DND-41 (cell line): ENCODE measurements around the gene TNF.

Experiments
- ATAC-seq: fragments of 200-7000 bp; cut with Tn5 transposase; 3 replicates; pipeline ENCODE4 v1.9.1; 2021; ENCODE audit warnings: low read depth; ENCODE audit not compliant: insufficient read depth
- DNase-seq: peaks from one replicate; pipeline ENCODE4 v3.0.0-alpha.2; 2020
- H2AFZ ChIP-seq: 2 replicates; pipeline ENCODE4 v1.6.0; 2012; ENCODE audit warnings: low read depth, low read length
- H3K27ac ChIP-seq: 2 replicates; pipeline ENCODE4 v1.5.1; 2012; ENCODE audit warnings: low read length, inconsistent platforms
- H3K27me3 ChIP-seq: fragments of 200-600 bp; sonication (generic); 2 replicates; pipeline ENCODE4 v1.6.0; 2012; ENCODE audit warnings: low read length, mild to moderate bottlenecking, inconsistent platforms; ENCODE audit not compliant: insufficient read depth, poor library complexity
- H3K36me3 ChIP-seq: 2 replicates; pipeline ENCODE4 v1.5.1; 2012; ENCODE audit warnings: low read length, inconsistent platforms; ENCODE audit not compliant: insufficient read depth
- H3K4me1 ChIP-seq: 2 replicates; pipeline ENCODE4 v1.5.1; 2012; ENCODE audit warnings: mild to moderate bottlenecking, low read length; ENCODE audit not compliant: insufficient read depth
- H3K4me2 ChIP-seq: 2 replicates; pipeline ENCODE4 v1.6.0; 2012; ENCODE audit warnings: mild to moderate bottlenecking, moderate library complexity, low read length, inconsistent platforms; ENCODE audit not compliant: insufficient read depth
- H3K4me3 ChIP-seq, 2 experiments: fragments of 200-600 bp in 1 of 2; shearing (Covaris generic) in 1 of 2; 2 replicates each; pipeline ENCODE4 v1.5.1; 2012 to 2016; ENCODE audit warnings: inconsistent platforms in 2 of 2, low read length in 2 of 2, mild to moderate bottlenecking in 2 of 2, low read depth in 1 of 2, moderate library complexity in 1 of 2
- H3K79me2 ChIP-seq: 2 replicates; pipeline ENCODE4 v1.6.0; 2012; ENCODE audit warnings: low read length, inconsistent platforms; ENCODE audit not compliant: insufficient read depth
- H3K9ac ChIP-seq: 2 replicates; pipeline ENCODE4 v1.6.0; 2012; ENCODE audit warnings: low read depth, mild to moderate bottlenecking, inconsistent platforms, low read length, moderate library complexity
- H3K9me3 ChIP-seq: 2 replicates; pipeline ENCODE4 v1.5.1; 2012; ENCODE audit warnings: low read length, moderate library complexity, mild to moderate bottlenecking, inconsistent platforms; ENCODE audit not compliant: insufficient read depth, severe bottlenecking
- H4K20me1 ChIP-seq: 2 replicates; pipeline ENCODE4 v1.6.0; 2012; ENCODE audit warnings: low read length; ENCODE audit not compliant: insufficient read depth
- CTCF ChIP-seq: IDR thresholded peaks from 2 replicates; pipeline ENCODE4 v1.5.1; 2012; ENCODE audit warnings: borderline replicate concordance, low read length, moderate library complexity, mild to moderate bottlenecking; ENCODE audit not compliant: poor library complexity, severe bottlenecking; ENCODE audit errors: extremely low read depth
- EZH2 ChIP-seq: IDR thresholded peaks from 3 replicates; pipeline ENCODE4 v1.6.1; 2012; ENCODE audit warnings: borderline replicate concordance, low read depth, mild to moderate bottlenecking, moderate library complexity, low read length, inconsistent platforms; ENCODE audit not compliant: severe bottlenecking

TNF gene

GRCh38 chr6:31575335-31575901 is at the start of gene TNF:
Gene TNF (plus strand): TSS chr6:31575565. CDS start chr6:31575742, 177 bp downstream.
- H2AFZ ChIP-seq, result peak within 1 kb of the TSS; percentile 80

GRCh38 chr6:31525932-31526591 is 49.3 kb upstream of the TNF start:
- TF ChIP-seq CTCF, result no peak
- no peak for TF ChIP-seq EZH2
- no peaks in the 10 kb centered on the region for H3K9me3 ChIP-seq
- no peak overlapping the region for H3K27ac ChIP-seq
- H3K4me2 ChIP-seq, result no peak overlapping the region
- no peak overlapping the region for H2AFZ ChIP-seq
- DNase-seq (no peak), ATAC-seq (no peak)
- H3K9ac ChIP-seq, result no peak overlapping the region
- no peaks in the 10 kb centered on the region for H3K79me2 ChIP-seq
- no peak overlapping the region for H3K4me3 ChIP-seq
- peaks cover 16% of the 10 kb centered on the region for H3K36me3 ChIP-seq
- H4K20me1 ChIP-seq, result peaks cover 22% of the 10 kb centered on the region; the same call in 1 of the 2 replicates
- H3K4me1 ChIP-seq, result no peaks in the 10 kb centered on the region
- peaks cover 5% of the 10 kb centered on the region for H3K27me3 ChIP-seq

More at GRCh38 chr6:31575335-31575901, at the start of gene TNF:
- ATAC-seq (peak; percentile 74), DNase-seq (peak; percentile 92)
- no peaks in the 10 kb centered on the region for H4K20me1 ChIP-seq
- peak within 1 kb of the TSS; percentile 76 for H3K27ac ChIP-seq
- H3K9me3 ChIP-seq, result no peaks in the 10 kb centered on the region
- H3K4me1 ChIP-seq, result peaks cover 31% of the 10 kb centered on the region
- no peaks in the 10 kb centered on the region for H3K36me3 ChIP-seq
- no peak for TF ChIP-seq CTCF
- no peak for TF ChIP-seq EZH2
- no peaks in the 10 kb centered on the region for H3K27me3 ChIP-seq
- peak within 1 kb of the TSS; percentile 4 to 62; a peak in 3 of 4 replicates for H3K4me3 ChIP-seq
- H3K4me2 ChIP-seq, result peak within 1 kb of the TSS; percentile 66
- no peaks in the 10 kb centered on the region for H3K79me2 ChIP-seq
- peak within 1 kb of the TSS; percentile 65 for H3K9ac ChIP-seq

- H3K27ac ChIP-seq, result no peak overlapping the region
- no peaks in the 10 kb centered on the region for H3K4me1 ChIP-seq
- DNase-seq, result no peak
- peaks cover 3% of the 10 kb centered on the region; the same call in 1 of the 2 replicates for H3K79me2 ChIP-seq
- H3K9me3 ChIP-seq, result no peaks in the 10 kb centered on the region
- H3K4me2 ChIP-seq, result no peak overlapping the region
- peaks cover 42% of the 10 kb centered on the region for H4K20me1 ChIP-seq
- no peak overlapping the region for H2AFZ ChIP-seq
- H3K36me3 ChIP-seq, result peaks cover 39% of the 10 kb centered on the region
- H3K27me3 ChIP-seq, result no peaks in the 10 kb centered on the region
- TF ChIP-seq CTCF, result peak; percentile 4
- no peak for TF ChIP-seq EZH2
- peak; percentile 20 for ATAC-seq
- H3K4me3 ChIP-seq, result no peak overlapping the region
- no peak overlapping the region for H3K9ac ChIP-seq
These were observed 47.0 kb upstream of the TNF start for GRCh38 chr6:31528307-31528777.
